Measurements from ENCODE around the gene IL31.
A peak's percentile ranks its signal among the peaks of the same experiment; 100 is the strongest.
"Not testable (repeated sequence)": the region's sequence is repeated elsewhere in the genome, so short reads cannot be mapped to it uniquely, and the experiment has no call there.

Gene IL31

DNA sequence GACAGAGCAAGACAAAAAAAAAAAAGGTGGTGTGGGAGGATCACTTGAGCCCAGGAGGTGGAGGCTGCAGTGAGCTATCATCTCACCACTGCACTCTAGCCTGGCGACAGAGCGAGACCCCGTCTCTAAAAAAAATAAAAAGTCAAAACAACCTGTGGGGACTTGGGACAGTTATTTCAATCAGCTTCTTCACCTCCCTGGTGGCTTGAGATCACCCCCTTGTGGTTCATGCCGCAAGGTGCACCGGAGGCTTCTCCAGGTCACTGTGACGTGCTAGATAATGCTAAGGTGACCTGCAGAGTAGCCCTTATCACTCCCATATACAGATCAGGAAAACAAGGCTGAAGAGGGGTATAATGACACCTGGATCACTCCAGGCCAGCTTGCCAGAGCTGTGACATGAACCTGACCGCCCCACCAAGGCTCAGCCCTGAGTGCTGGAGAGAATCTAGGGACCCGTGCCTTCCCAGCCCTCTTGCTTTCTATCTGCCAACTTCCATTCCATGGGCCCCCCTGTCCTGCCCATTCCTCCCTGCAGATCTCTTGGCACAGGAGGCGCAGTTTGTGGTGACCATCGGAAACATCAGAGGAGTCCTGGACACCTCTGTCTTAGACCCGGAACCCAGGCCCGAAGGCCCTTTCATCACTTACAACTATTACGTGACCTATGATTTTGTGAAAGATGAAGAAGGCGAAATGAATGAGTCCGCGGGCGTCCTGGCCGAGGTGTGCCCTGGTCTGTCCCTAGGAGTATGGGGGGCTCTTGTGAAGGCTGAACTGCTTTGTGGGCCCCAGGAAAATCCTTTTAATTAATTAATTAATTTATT, 17.0 kb upstream of the IL31 start:
- DNase-seq, result peak; percentile 68

DNA sequence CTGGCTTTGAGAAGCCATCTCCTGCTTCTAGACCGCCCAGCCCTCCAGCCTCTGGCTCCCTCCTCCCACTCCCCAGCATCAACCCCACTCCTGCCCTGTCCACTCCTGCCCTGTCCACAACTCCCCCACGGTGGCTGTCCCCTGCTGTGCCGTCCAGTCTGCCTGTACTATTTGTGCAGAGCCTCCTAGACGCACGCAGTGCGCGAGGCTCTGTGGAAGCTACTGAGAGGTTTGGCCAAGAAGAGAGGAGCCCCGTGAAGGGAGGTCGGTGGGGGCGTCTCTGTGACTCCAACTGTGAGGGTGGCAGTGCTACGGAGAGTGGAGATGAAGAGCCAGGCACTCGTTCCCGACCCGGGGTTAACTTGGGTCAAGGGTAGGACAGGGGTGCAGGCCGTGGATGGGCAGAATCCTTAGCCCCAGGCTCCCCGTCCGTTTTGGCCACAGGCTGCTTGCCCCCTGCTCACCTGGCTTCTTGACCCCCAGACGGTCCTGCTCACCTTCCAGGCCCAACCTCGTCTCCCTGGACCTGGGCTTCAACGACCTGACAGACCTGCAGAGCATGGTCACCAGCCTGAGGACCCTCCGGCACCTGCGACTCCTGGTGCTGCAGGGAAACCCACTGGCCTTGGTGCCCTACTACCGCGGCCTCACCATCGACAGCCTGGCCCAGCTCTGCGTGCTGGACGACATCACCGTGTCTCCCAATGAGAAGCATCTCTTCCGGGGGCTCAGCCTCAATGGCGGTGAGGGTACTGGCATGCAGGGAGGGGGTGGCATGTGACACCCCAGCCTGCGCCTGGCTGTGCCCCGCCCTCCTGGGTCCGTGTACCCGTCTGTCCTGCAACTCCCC, 15.8 kb upstream of the IL31 start:
- no peak for DNase-seq

DNA sequence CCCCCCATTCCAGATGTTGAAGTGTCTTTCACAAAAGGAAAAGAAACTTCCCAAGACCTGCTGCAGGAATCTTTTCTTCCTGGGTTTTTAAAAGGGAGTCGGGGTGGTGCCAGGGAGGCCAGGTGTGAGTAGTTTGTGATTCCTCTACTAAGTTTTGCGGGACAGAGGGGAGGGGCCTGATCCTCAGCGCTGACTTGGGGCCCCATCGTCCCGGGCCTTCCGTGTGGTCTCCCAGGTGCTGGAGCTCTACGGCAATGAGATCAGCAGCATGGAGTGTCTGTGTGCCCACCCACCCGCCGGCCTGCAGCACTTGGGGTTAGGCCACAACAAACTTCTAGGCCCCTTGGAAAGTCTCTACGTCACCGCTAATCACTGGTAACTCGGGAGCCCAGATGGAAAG, 13.4 kb upstream of the IL31 start:
- DNase-seq, result no peak

DNA sequence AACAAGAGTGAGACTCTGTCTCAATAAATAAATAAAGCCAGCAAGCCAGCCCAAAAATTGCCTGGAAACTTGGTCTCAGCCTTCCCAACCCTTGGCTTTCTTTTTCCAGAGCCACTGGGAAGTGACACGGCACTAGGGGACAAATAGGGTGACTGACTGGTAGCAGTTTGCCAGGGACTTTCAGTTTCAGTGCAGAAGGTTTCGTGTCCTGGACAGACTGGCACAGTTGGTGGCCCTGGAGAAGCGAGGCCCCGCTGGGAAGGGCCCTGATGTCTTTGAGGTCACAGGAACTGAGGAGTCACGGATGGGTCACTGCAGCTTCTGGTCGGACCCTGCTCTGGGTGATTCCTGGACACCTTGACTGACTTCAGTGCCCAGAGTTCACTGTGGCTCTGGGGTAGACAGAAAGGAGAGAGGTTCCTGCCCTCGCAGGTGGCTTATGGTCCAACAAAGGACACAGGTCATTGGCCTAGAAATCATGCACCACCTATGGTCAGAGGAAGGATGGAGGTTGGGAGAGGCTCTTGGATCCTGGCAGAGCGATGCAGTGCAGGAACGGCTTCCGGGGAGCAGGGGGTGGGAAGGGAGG, 11.6 kb upstream of the IL31 start:
- no peak for DNase-seq

DNA sequence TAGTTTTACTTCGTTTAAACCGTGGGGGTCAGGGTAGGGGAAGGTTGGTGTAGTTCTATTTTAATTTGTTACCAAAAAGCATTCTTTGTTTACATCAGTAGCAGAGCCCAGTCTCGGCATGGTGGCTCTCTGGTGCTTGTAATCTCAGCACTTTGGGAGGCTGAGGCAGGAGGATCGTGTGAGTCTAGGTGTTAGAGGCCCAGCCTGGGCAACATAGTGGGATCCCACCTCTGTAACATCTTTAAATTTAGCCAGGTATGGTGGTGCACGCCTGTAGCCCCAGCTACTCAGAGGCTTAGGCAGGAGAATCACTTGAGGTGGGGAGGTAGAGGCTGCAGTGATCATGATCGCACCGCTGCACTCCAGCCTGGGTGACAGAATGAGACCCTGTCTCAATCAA, 11.1 kb upstream of the IL31 start:
- no peak for DNase-seq

DNA sequence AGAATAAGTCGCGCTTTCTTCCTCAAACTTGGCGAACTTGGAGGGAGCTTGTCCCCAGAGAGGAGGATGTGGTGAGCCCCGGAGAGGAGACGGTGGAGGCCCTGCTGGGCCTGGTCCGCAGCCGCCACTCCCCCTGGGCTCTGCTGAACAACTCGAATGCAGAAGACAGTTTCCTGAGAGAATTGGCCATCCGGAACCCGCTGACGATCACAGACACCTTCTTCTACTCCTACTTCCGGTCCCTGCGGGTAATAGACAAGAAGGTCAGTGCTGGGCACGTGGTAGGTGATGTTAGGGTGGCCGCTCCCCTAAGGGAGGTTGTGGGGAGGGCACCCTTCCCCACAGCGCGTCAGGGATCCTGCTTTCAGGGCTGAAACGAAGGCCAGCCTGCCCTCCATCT, 10.5 kb upstream of the IL31 start:
- DNase-seq, result no peak

DNA sequence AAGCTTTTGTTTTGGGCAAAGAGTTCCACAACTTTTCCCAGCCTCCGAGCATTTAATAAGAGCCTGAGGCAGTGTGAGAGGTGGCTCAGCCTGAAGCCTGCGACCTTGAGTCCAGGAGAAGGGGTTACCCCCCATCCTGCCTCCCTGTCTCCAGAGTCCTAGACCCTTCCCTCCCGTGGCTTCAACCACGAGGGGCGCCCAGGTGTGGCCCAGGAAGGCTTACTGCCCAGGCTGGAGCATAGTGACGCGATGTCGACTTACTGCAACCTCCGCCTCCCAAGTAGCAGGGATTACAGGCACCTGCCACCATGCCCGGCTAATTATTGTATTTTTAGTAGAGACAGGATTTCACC, 9.5 kb upstream of the IL31 start:
- DNase-seq, result no peak

DNA sequence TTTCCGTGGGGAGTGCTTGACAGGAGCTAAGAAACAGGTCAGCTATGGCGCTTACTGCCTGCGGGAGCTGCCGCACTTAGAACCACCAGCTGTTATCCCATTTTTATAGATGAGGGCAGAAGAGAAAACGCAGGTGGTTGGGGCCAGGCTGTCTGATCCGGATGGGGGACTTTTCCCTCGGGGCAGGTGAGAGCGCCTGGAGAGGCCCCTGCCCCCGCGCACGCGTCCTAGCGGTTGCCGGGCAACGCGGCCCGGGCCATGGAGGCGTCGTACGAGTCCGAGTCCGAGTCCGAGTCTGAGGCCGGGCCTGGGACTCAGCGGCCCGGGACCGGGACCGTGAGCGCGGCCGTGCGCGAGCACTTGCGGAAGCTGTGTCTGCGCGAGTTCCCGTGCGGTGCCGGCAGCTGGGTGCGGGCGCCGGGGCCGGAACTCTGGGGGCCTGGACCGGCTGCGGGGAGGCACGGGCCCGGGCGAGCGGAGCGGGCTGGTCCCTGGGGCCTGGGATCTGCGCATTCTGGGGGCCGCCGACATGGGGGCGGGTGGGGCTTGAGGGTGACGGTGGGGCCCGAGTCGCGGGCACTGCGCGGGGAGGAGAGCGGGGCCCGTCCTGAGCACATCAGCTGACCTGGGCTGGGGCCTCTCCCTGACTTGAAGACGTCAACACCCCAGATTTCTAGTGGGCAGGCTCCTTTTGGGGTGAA, 9.0 kb upstream of the IL31 start, which contains the start of gene LRRC43:
Gene LRRC43, plus strand, starts transcription at position 237 of the 701 bp plus-strand sequence. Its CDS starts 22 bp downstream, at position 259.
- peak; percentile 43 for DNase-seq

DNA sequence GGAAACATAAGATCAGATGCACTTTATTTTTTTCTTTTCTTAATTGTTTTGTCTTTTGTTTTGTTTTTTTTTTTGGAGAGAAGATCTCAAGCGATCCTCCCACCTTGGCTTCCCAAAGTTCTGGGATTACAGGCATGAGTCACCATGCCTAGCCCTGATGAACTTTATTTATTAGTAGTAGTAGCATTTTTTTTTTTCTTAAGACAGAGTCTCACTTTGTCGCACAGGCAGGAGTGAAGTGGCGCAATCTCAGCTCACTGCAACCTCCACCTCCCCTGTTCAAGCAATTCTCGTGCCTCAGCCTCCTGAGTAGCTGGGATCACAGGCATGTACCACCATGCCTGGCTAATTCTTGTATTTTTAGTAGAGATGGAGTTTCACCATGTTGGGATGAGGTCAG, 2.5 kb upstream of the IL31 start:
- not testable (repeated sequence) for DNase-seq

DNA sequence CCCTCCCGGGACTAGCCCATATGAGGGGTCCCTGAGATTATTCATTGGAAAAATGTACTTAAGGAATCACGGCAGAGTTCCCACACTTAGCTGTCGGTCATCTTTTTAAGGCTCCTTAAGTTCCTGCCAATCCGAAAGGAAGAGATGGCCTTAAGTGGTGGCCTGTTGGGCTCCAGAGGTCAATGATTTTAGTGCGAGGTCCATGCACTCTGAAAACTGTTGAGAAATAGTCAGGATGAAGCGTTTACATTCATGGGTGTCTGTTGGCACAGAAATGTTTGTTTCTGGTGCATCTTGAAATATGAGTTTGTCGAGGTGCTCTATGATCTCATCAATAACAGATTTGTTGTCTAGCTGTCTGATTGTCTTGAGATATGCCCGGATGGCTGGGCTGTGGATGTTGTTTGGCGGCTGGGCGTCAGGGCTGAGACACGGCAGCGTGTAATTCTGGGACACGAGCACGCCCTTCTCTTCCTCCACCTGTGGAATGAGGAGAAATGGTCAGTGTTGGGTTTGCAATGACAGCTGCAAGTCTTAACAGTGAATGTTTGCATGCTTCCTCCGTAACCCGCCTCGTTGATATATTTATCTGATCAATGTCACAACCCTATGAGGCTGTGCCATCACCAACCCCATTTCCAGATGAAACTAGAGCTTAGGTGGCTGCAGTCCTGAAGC, 1.6 kb downstream of the IL31 start:
- no peak for DNase-seq

DNA sequence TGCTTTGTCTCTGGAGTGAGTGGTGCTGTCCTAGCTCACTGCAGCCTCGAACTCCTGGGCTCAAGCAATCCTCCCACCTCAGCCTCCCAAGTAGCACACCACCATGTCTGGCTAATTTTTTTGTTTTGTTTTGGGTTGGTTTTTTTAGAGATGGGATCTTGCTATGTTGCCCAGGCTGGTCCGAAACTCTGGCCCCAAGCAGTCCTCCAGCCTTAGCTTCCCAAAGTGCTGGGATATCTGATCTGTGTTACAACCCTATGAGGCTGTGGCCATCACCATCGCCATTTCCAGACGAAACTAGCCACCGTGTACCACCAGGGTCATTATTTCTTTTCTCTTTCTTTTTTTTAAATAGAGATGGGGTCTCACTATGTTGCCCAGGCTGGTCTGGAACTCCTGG, 2.6 kb downstream of the IL31 start:
- DNase-seq, result no peak

DNA sequence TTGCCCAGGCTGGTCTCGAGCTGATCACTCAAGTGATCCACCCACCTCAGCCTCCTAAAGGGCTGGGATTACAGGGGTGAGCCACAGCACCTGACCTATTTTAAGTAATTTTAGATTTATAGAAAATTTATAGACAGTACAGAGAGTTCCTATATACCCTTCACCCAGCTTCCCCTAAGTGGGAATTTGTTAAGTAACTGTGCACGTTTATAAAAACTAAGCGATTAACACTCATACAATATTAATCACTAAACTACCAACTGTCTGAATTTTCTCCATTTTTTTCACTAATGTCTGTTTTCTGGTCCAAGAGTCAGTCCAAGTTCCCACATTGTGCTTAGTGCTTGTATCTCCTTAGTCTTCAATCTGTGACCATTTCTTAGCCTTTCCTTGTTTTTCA, 5.5 kb downstream of the IL31 start:
- DNase-seq, result no peak

DNA sequence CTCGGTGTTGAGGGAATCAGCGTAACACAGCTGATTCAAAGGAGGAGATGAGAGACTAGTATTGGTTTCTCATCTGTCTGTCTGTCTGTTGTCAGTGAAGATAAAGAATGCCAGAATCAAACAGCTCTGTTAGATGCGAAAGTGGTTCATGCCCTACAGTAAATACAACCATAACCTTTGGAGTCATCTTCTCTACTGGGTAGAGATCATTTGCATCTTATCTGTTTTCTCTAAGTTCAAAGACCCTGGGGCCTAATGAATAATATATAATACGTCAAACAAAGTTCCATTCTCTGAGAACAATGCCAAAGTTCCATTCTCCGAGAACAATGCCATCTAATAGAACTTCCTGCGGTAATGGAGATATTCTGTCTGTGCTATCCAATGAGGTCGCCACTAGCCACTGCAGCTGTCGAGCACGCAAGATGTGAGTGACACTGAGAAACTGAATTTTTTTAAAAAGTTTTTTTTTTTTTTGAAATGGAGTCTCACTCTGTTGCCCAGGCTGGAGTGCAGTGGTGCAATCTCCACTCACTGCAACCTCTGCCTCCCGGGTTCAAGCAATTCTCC, 6.6 kb downstream of the IL31 start:
- no peak for DNase-seq

DNA sequence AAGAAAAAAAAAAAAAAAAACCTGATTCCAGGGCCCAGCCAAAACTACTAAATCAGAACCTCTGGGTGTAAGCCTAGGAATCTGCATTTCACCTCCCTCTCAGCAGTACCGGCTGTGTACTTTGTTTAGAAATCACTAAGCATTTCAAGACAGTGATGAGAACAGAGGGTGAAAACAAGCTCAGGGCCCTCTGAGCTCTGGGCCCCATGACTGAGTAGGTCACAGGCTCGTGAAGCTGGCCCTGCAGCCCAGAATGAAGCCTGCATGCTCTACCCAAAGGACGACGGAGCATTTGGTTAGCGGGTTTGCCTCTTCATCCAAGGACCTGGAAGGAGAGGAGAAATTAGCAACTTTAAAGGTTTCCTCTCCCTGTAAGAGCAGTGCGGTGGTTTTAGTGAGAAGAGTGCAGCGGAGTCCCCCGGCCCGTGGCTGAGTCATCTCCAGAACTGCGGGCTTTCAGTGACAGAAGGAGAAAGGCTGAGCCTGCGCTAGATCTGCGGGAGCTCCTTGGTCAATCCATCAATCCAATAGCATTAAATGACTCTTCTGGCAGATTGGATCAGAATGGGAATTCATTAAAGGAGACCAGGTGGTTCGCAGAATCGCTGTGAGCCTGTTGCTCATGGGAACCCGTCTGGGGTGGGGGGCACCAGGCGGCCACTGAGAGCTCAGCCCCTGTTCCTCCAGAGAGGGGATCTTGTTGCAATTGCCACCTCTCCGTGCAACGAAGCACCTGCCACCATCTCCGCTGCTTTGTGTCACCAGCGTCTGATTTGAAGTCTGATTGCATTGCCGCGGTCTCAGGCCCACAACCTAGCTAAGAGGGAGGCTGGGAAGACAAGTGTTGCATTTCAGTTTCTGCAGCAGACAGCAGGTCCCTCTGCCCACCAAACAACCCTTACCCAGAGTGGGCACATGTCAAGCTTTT, 7.3 kb downstream of the IL31 start:
- DNase-seq, result peak; percentile 27

DNA sequence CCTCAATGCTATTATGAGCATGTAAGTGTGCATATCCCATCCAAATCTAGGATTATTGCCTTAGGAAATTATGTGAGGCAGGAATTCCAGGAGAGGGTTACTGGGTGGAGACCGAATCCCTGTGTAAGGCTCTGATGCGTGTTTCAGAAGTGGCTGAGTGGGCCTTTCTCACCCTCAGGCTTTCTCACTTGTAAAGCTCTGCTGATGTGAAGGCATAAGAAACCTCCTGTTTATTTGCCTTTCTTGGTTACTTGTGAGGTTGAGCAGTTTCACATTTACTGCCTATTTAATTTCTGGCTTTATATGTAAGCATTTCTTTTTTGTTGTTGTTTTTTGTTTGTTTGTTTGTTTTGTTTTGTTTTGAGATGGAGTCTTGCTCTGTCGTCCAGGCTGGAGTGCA, 11.0 kb downstream of the IL31 start:
- no peak for DNase-seq

DNA sequence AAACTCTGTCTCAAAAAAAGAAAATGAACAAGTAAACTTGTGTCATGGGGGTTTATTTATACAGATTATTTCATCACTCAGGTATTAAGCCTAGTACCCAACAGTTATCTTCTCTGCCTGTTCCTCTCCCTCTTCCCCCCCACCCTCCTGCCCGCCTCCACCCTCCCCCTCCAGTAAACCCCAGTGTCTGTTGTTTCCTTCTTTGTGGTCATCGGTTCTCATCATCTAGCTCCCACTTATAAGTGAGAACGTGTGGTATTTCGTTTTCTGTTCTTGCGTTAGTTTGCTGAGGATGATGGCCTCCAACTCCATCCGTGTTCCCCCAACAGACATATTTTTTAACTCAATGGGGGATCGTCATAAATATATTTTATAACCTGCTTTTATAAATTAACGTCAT, 12.3 kb downstream of the IL31 start:
- no peak for DNase-seq

DNA sequence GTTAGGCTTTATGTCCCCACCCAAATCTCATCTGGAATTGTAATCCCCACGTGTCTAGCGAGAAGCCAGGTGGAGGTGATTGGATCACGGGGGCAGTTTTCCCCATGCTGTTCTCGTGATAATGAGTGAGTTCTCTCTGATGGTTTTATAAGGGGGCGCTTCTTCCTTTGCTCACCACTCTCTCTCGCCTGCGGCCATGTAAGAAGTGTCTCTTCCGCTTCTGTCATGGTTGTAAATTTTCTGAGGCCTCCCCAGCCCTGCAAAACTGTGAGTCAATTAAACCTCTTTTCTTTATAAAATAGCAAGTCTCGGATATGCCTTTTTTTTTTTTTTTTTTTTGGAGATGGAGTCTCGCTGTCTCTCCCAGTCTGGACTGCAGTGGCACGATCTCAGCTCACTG, 13.3 kb downstream of the IL31 start:
- DNase-seq, result no peak

DNA sequence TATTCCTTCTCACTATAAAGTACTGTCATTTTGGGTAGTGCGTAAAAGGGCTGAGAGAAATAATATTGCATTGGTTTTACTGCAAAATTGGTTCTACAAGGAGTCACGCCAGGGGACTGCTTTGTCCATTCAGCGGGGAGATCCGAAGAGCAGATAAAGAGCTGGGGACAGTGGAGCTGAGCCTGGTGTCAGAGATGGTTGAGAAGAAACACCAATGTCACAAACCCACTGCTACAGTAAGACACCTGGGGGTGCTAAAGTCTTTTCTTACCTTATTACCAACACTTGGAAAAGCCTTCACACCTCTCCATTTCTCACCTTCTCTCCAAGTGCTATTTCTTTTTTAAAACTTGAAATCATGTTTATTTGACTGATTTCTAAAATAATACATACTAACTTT, 14.1 kb downstream of the IL31 start:
- no peak for DNase-seq

DNA sequence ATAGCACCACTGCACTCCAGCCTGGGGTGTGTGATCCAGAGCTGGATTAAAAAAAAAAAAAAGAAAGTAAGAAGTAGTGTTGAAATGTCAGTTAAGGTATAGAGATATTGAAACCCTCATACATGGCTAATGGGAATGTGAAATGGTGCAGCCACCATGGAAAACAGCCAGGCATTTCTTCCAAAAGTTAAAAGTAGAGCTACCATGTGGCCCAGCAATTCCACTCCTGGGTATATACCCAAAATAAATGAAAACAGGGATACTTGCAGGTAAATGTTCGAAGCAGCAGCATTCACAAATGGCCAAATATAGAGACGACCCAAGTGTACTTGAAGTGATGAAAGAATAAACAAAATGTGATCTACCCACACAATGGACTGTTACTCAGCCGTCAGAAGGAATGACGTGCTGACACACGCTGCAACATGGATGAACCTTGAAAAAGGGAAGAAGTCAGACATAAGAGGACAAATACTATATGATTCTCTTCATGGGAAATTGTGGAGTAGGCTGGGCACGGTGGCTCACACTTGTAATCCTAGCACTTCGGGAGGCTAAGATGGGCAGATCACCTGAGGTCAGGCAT, 15.2 kb downstream of the IL31 start:
- no peak for DNase-seq

DNA sequence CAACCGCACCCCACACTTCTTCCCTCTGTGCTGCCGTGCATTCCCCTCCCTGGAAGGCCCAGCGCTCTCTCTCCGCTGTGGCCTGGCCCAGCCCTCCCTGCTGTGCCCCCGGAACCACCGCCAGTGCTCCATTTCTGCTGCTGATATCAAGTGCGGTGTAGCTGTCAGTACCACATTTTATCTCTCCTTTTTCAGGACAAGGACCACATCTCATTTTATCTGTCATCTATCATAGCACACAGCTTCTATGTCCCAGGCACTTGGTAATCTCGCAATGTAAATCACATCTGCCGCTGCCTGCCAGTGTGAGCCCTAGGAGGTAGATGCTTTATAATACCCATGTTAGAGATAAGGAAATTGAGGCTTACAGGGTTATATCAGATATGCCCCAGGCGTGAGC, 18.3 kb downstream of the IL31 start:
- no peak for DNase-seq

DNA sequence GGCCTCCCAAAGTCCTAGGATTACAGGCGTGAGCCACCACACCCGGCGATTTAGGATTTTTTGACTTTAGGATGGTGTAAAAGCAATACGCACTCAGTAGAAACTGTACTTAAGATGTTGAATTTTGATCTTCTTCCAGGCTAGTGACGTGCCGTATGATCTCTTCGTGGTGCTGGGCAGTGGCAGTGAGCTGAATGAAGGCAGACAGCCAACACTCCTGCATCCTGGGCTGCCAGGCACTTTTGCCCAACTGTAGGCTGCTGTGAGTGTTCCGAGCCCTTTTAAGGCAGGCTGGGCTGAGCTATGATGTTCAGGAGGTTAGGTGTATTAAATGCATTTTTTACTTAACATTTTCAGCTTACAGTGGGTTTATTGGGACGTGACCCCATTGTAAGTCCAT, 21.3 kb downstream of the IL31 start:
- DNase-seq, result no peak

Measured in activated T-cell treated with anti-CD3 and anti-CD28 coated beads, Interleukin-2, amount 50 U/mL, for 1 hour (primary cell).